Mammary epithelial cell (primary cell): ENCODE results near the gene PLEKHG5.

Experiments used
- EZH2 ChIP-seq: IDR thresholded peaks from 2 replicates; pipeline ENCODE4 v1.6.1; 2012; ENCODE audit warnings: low read length, inconsistent platforms, borderline replicate concordance
- TF ChIP-seq, protein P1 (sequence below), 2 donors: IDR thresholded peaks in 1 of 2; conservative IDR thresholded peaks in 1 of 2; 2 replicates each; pipeline ENCODE4 v1.5.1; 2011 to 2012; ENCODE audit warnings: inconsistent platforms in 2 of 2, low read length in 2 of 2, mild to moderate bottlenecking in 2 of 2, control low read depth in 1 of 2, low read depth in 1 of 2; ENCODE audit not compliant: insufficient read depth in 1 of 2; ENCODE audit errors: extremely low read depth in 1 of 2

DNA sequence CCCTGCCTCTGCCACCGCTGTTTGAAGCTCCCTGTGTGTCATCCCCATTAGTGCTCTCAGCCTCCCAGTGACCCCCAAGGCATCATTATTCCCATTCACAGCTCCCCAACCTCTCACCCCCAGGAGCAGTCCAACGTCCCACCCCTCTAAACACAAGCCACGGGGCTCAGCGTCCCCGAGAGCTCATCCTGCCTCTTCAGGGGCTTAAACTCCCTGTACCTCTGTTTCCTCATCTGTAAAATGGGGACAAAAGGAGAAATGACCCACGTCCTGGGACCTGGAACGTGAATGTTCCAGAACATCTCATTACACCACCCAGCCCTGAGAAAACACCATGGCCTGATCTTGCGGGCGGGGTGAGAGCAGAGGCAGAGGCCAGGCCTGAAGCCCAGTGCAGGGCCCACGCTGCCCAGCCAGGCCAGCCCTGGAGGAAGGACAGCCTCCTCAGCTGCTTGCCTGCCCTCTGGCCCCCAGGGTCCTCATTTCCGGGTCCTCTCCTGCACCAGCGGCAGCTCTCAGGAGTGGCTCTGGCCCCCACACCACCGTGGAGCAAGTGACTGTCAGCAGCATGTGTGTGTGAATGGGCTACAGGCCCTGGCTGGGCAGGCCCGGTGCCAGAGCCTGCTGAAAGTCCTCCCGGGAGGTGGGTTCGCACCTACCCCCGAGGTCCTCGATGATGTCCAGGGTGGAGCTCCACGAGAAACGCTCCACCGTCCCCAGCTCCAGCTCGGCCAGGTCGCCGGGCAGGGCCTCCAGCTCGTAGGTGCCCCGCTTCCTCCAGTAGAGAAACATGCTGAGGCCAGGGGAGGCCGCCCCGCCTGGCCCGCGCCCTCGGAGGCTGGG is 14.1 kb upstream of the PLEKHG5 start:
- TF ChIP-seq, protein P1, sequence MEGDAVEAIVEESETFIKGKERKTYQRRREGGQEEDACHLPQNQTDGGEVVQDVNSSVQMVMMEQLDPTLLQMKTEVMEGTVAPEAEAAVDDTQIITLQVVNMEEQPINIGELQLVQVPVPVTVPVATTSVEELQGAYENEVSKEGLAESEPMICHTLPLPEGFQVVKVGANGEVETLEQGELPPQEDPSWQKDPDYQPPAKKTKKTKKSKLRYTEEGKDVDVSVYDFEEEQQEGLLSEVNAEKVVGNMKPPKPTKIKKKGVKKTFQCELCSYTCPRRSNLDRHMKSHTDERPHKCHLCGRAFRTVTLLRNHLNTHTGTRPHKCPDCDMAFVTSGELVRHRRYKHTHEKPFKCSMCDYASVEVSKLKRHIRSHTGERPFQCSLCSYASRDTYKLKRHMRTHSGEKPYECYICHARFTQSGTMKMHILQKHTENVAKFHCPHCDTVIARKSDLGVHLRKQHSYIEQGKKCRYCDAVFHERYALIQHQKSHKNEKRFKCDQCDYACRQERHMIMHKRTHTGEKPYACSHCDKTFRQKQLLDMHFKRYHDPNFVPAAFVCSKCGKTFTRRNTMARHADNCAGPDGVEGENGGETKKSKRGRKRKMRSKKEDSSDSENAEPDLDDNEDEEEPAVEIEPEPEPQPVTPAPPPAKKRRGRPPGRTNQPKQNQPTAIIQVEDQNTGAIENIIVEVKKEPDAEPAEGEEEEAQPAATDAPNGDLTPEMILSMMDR (conservative IDR thresholded peaks at IDR 0.05 in 1 of 2, IDR thresholded peaks at IDR 0.05 in 1 of 2; ENCODE audit: extremely low read depth in 1 of 2, insufficient read depth in 1 of 2, low read depth in 1 of 2, low read length in 2 of 2): no peak
- TF ChIP-seq EZH2: no peak
